Measurements from ENCODE around the gene RHOC. TPM values are rescaled to one million over a fixed set of nuclear protein-coding genes. Genes with fewer than 3 reads are reported as not detected.
A peak's percentile ranks its signal among the peaks of the same experiment; 100 is the strongest.

Gene RHOC
- polyA plus RNA-seq, 2 donors, result 53.0 to 89.5 TPM

DNA sequence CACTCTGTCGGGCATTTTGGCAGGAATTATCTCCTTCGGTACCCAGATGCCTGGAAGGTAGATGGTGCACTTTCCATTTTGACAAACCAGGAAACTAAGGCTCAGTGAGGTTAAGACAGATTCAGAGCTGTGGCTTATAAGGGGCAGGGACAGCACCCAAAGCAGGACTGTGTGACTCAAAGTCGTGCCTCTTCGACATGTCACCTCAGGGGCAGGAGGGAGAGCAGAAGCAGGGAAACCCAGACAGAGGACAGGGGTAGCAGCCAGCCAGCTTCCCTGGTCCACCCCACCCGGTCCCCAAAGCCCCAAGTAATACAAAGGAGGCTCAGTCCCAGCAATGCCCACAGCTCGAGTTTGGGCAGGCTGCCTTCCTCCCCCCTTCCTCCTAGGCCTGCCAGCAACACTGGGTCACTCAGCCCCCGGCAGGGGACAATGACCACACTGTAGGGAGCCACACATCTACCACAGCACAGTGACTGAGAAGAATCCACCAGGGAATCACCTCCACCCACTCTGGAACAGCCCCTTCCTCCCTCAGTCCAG lies 2.5 kb downstream of the RHOC start:
- H3K27me3 ChIP-seq (ENCODE audit: control insufficient read depth in 1 of 2, insufficient read depth in 2 of 2, low read length in 2 of 2), result no peaks in the 10 kb centered on the region
- no peaks in the 10 kb centered on the region for H3K9me3 ChIP-seq (ENCODE audit: control insufficient read depth in 2 of 2, insufficient read depth in 1 of 2, low read depth in 1 of 2, low read length in 1 of 2)
- peak overlapping the region; percentile 2 to 82 for H3K4me3 ChIP-seq (ENCODE audit: low read depth in 1 of 2, low read length in 2 of 2)
- H3K36me3 ChIP-seq (ENCODE audit: control insufficient read depth in 2 of 2, insufficient read depth in 2 of 2, low read length in 1 of 2), result peaks cover 0 to 15% of the 10 kb centered on the region in 2 donors
- peaks cover 14 to 32% of the 10 kb centered on the region in 2 donors for H3K4me1 ChIP-seq (ENCODE audit: control insufficient read depth in 2 of 2, insufficient read depth in 2 of 2, low read length in 1 of 2)
- WGBS, 2 donors, result 19 to 23% methylated on average over 7 of the region's 7 CpGs
- peak overlapping the region; percentile 84 to 91 for H3K27ac ChIP-seq (ENCODE audit: low read depth in 2 of 2, low read length in 1 of 2)

DNA sequence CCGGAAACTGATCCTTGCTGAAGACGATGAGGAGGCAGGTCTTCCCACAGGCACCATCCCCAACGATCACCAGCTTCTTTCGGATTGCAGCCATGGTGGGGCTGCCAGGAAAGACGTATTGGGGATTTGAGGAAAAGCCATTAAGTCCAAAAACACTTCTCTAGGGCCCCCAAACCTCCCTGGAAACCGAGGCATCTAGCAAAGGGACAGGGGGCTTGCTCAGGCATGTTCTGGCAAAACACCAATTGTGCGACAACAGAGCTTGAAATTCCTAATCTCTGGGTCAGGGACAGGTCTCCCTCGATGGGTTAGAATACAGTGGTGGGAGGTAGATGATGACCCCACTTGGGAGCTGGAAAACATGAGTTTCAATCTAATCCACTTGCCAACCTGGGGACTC lies 3.2 kb downstream of the RHOC start:
- no peaks in the 10 kb centered on the region for H3K9me3 ChIP-seq (ENCODE audit: control insufficient read depth in 2 of 2, insufficient read depth in 1 of 2, low read depth in 1 of 2, low read length in 1 of 2)
- peaks cover 0 to 19% of the 10 kb centered on the region in 2 donors for H3K36me3 ChIP-seq (ENCODE audit: control insufficient read depth in 2 of 2, insufficient read depth in 2 of 2, low read length in 1 of 2)

DNA sequence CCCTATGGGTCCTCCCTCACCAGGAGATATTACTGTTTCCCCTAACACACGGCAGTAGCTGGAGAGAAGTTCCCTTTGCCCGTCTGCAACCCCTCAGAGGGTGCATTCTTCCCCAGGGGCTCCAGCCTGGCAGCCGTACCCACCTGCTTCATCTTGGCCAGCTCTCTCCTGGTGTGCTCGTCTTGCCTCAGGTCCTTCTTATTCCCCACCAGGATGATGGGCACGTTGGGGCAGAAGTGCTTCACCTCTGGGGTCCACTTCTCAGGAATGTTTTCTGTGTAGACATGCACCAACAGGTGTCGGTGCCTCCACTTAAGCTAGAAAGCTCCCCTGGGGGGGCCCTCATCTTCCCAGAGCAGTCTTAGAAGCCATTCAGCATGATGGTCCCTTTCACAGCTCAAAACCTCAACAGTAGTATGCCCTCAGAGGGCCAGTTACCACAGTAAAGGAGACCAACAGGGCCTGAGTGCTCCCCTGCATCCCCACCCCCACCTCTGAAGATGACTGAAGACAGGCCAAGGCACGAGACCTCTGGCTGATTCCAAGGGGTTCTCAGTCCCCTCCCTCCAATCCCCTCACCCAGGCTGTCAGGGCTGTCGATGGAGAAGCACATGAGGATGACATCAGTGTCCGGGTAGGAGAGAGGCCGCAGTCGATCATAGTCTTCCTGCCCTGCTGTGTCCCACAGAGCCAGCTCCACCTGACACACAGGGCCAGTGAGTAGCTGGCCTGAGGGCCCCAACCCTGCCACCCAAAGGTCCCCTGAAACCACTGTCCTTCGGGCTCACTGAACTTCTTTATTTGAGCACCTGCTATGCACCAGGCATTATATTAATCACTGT lies 4.3 kb downstream of the RHOC start:
- no peaks in the 10 kb centered on the region for H3K27me3 ChIP-seq (ENCODE audit: control insufficient read depth in 1 of 2, insufficient read depth in 2 of 2, low read length in 2 of 2)
- no peak overlapping the region for H3K4me3 ChIP-seq (ENCODE audit: low read depth in 1 of 2, low read length in 2 of 2)
- WGBS, 2 donors, result 57 to 74% methylated on average over 12 of the region's 12 CpGs
- no peaks in the 10 kb centered on the region for H3K9me3 ChIP-seq (ENCODE audit: control insufficient read depth in 2 of 2, insufficient read depth in 1 of 2, low read depth in 1 of 2, low read length in 1 of 2)
- H3K36me3 ChIP-seq (ENCODE audit: control insufficient read depth in 2 of 2, insufficient read depth in 2 of 2, low read length in 1 of 2), result peaks cover 3 to 29% of the 10 kb centered on the region in 2 donors
- peak overlapping the region in 1 of 2 donors; percentile 44 for H3K27ac ChIP-seq (ENCODE audit: low read depth in 2 of 2, low read length in 1 of 2)
- H3K4me1 ChIP-seq (ENCODE audit: control insufficient read depth in 2 of 2, insufficient read depth in 2 of 2, low read length in 1 of 2), result peaks cover 17 to 32% of the 10 kb centered on the region in 2 donors

More for the DNA sequence above, 3.2 kb downstream of the RHOC start:
- H3K27ac ChIP-seq (ENCODE audit: low read depth in 2 of 2, low read length in 1 of 2), result peak overlapping the region in 1 of 2 donors; percentile 91
- no peak overlapping the region for H3K4me3 ChIP-seq (ENCODE audit: low read depth in 1 of 2, low read length in 2 of 2)
- H3K27me3 ChIP-seq (ENCODE audit: control insufficient read depth in 1 of 2, insufficient read depth in 2 of 2, low read length in 2 of 2), result no peaks in the 10 kb centered on the region
- peaks cover 17 to 32% of the 10 kb centered on the region in 2 donors for H3K4me1 ChIP-seq (ENCODE audit: control insufficient read depth in 2 of 2, insufficient read depth in 2 of 2, low read length in 1 of 2)
- 70 to 71% methylated on average over 8 of the region's 8 CpGs for WGBS, 2 donors

DNA sequence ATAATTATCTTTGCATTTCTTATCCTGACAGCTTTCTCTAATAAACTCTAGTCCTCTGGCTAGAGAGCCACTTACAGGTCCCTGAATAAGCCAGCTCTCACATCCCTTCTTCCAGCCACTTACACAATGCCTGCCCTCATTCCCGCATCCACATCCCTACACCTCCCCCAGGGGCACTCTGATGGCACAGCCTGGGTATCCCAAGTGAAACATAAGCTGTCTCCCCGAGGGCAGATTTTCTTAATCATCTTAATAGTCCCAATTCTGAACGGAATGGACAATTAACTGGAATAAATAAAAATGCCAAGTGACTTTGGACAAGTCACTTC lies 4.9 kb downstream of the RHOC start:
- no peaks in the 10 kb centered on the region for H3K9me3 ChIP-seq (ENCODE audit: control insufficient read depth in 2 of 2, insufficient read depth in 1 of 2, low read depth in 1 of 2, low read length in 1 of 2)
- H3K4me1 ChIP-seq (ENCODE audit: control insufficient read depth in 2 of 2, insufficient read depth in 2 of 2, low read length in 1 of 2), result peaks cover 17 to 32% of the 10 kb centered on the region in 2 donors
- H3K4me3 ChIP-seq (ENCODE audit: low read depth in 1 of 2, low read length in 2 of 2), result no peak overlapping the region
- WGBS, 2 donors, result 43 to 56% methylated on average over 3 of the region's 3 CpGs
- no peaks in the 10 kb centered on the region for H3K27me3 ChIP-seq (ENCODE audit: control insufficient read depth in 1 of 2, insufficient read depth in 2 of 2, low read length in 2 of 2)
- H3K36me3 ChIP-seq (ENCODE audit: control insufficient read depth in 2 of 2, insufficient read depth in 2 of 2, low read length in 1 of 2), result peaks cover 4 to 29% of the 10 kb centered on the region in 2 donors
- peak overlapping the region; percentile 73 to 87 for H3K27ac ChIP-seq (ENCODE audit: low read depth in 2 of 2, low read length in 1 of 2)

DNA sequence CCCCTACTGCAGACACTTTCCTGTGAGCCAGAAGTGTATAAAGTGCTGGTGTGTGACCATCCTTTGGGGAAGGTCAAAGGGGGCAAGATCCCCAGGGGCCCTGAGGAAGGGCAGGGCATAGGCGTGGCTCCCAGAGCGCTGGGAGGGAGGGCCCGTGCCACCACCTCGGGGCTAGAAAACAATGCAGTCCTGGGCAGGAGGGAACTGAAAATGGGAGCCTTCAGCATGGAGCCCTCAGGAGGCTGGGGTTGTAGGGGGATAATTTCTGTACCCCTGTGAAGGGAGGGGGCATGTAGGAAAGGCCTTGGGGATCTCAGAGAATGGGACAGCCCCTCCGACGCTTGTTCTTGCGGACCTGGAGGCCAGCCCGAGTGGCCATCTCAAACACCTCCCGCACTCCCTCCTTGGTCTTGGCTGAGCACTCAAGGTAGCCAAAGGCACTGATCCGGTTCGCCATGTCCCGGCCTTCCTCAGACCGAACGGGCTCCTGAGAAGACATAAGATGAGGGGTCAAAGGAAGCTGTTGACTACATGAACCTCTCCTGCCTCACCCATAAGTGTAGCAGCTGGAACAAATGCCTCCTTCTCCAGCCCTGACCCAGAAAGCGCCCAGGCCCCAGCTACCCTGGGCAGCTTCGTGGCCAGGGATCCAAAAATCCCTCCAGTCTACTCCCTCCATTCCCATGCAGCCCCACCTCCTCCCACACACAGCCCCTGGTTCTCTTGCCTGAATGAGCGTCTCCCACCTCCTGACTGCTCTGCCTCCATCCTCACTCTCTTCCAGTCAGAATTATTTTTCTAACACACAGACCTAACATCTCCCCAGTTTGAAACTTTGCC lies 5.5 kb downstream of the RHOC start:
- Histone ChIP-seq H3K4me1 (ENCODE audit: control insufficient read depth in 2 of 2, insufficient read depth in 2 of 2, low read length in 1 of 2) (peaks cover 17 to 32% of the 10 kb centered on the region in 2 donors), H3K27me3 (ENCODE audit: control insufficient read depth in 1 of 2, insufficient read depth in 2 of 2, low read length in 2 of 2) (no peaks in the 10 kb centered on the region), H3K9me3 (ENCODE audit: control insufficient read depth in 2 of 2, insufficient read depth in 1 of 2, low read depth in 1 of 2, low read length in 1 of 2) (no peaks in the 10 kb centered on the region), H3K27ac (ENCODE audit: low read depth in 2 of 2, low read length in 1 of 2) (peak overlapping the region; percentile 73 to 87), H3K4me3 (ENCODE audit: low read depth in 1 of 2, low read length in 2 of 2) (no peak overlapping the region), H3K36me3 (ENCODE audit: control insufficient read depth in 2 of 2, insufficient read depth in 2 of 2, low read length in 1 of 2) (peaks cover 9 to 34% of the 10 kb centered on the region in 2 donors)
- WGBS, 2 donors, result 68 to 77% methylated on average over 17 of the region's 17 CpGs

DNA sequence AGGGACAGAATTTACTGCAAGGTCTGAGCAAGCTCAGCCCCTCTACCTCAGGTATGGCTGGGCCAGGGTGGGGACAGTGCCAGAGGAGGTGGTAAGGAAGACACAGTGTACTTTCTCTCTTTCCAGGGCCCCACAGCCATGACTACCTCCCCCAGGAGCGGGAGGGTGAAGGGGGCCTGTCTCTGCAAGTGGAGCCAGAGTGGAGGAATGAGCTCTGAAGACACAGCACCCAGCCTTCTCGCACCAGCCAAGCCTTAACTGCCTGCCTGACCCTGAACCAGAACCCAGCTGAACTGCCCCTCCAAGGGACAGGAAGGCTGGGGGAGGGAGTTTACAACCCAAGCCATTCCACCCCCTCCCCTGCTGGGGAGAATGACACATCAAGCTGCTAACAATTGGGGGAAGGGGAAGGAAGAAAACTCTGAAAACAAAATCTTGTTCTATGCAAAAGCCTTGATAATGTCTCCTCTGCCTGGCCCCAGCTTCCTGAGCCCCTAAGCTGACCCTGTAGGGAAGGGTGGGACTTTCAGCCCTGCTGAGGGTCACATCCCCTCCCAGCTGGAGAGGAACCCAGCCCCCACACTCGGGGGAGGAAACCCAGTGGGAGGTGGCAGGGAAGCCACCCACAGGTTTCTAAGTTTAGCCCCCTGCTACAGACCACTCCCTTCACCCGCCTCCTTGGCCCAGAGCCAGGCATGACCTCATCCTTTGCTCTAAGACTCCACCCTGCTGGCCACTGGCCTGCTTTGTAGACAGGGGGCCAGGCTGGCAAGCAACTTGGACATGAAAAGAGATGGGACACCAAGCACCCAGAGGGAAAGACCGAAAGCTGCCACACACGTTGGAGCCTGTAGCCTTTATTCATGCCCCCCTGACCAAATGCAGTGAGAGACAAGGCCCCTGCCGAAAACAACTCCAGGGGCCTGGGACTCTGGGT lies 6.4 kb downstream of the RHOC start:
- no peaks in the 10 kb centered on the region for H3K9me3 ChIP-seq (ENCODE audit: control insufficient read depth in 2 of 2, insufficient read depth in 1 of 2, low read depth in 1 of 2, low read length in 1 of 2)
- peaks cover 9 to 39% of the 10 kb centered on the region in 2 donors for H3K36me3 ChIP-seq (ENCODE audit: control insufficient read depth in 2 of 2, insufficient read depth in 2 of 2, low read length in 1 of 2)
- H3K27me3 ChIP-seq (ENCODE audit: control insufficient read depth in 1 of 2, insufficient read depth in 2 of 2, low read length in 2 of 2), result no peaks in the 10 kb centered on the region
- H3K4me3 ChIP-seq (ENCODE audit: low read depth in 1 of 2, low read length in 2 of 2), result no peak overlapping the region
- H3K27ac ChIP-seq (ENCODE audit: low read depth in 2 of 2, low read length in 1 of 2), result peak overlapping the region; percentile 79 to 87
- H3K4me1 ChIP-seq (ENCODE audit: control insufficient read depth in 2 of 2, insufficient read depth in 2 of 2, low read length in 1 of 2), result peaks cover 15 to 26% of the 10 kb centered on the region in 2 donors
- WGBS, 2 donors, result 20 to 31% methylated on average over 7 of the region's 7 CpGs

DNA sequence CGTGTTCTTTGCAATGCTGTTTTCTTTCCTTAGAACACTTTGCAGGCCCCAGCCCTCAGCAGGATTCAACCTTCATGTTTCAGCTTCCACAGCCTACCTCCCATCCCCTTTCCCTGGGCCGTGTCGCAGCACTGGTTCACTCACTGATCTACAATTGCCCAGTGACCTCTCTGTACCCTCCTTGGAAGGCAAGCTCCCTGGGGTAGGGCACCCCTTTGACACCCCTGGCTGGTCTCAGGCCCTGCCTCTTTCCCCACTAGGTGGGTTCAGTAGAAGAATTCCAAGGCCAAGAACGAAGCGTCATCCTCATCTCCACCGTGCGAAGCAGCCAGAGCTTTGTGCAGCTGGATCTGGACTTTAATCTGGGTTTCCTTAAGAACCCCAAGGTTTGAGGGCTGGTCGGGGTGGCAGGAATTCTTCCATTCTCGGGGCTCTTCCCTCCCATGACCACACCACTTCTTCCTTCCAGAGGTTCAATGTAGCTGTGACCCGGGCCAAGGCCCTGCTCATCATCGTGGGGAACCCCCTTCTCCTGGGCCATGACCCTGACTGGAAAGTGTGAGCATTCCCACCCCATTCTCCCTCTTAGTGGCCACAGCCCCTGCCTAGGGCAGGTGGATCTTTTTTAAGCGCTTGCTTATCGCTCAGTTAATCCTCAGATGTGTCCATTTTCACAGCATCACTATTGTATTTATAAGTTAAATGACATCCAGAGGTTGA lies 7.3 kb downstream of the RHOC start:
- Histone ChIP-seq H3K36me3 (ENCODE audit: control insufficient read depth in 2 of 2, insufficient read depth in 2 of 2, low read length in 1 of 2) (peaks cover 13 to 49% of the 10 kb centered on the region in 2 donors), H3K27ac (ENCODE audit: low read depth in 2 of 2, low read length in 1 of 2) (peak overlapping the region; percentile 79 to 87), H3K9me3 (ENCODE audit: control insufficient read depth in 2 of 2, insufficient read depth in 1 of 2, low read depth in 1 of 2, low read length in 1 of 2) (no peaks in the 10 kb centered on the region), H3K4me1 (ENCODE audit: control insufficient read depth in 2 of 2, insufficient read depth in 2 of 2, low read length in 1 of 2) (peaks cover 14 to 21% of the 10 kb centered on the region in 2 donors), H3K4me3 (ENCODE audit: low read depth in 1 of 2, low read length in 2 of 2) (no peak overlapping the region), H3K27me3 (ENCODE audit: control insufficient read depth in 1 of 2, insufficient read depth in 2 of 2, low read length in 2 of 2) (no peaks in the 10 kb centered on the region)
- WGBS, 2 donors, result 75 to 76% methylated on average over 13 of the region's 13 CpGs

DNA sequence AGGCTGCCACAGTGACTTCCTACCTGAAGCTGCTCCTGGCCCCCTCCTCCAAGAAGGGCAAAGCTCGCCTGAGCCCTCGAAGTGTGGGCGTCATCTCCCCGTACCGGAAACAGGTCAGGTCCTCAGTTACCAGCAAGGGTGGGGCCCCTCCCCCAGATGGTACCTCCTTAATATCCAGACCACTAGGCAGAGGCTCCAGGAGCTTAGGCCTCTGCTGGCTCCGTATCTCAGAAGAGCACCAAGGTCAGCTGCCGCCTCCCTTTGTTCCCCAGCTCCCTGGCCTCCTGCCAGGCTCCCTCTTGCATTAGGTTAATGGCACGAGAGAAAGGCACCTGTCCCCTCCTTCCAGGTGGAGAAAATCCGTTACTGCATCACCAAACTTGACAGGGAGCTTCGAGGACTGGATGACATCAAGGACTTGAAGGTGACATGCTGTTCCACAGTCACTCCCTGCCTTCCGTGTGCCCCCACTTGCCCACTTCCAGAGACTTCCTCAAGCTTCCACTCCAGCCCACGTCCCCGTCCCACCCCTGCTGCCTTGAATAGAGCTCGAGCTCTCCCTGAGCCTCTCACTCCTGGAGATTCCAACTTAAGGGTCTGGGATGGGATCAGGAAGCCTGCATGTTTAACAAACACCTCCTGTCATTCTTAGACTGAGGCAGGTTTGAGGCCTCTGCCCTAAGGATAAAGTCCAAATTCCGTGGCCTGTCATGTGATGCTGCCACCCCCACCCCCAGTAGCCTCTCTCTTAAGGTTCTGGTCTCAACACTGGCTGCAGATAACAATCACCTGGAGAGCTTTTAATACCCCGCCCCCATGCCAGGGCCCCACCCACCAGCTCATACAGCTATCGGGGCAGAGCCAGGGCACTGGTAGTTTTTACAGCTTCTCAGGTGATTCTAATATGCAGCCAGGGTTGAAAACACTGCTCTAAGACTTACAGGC lies 8.3 kb downstream of the RHOC start:
- Histone ChIP-seq H3K27ac (ENCODE audit: low read depth in 2 of 2, low read length in 1 of 2) (peak overlapping the region; percentile 8 to 14), H3K27me3 (ENCODE audit: control insufficient read depth in 1 of 2, insufficient read depth in 2 of 2, low read length in 2 of 2) (no peaks in the 10 kb centered on the region), H3K36me3 (ENCODE audit: control insufficient read depth in 2 of 2, insufficient read depth in 2 of 2, low read length in 1 of 2) (peaks cover 19 to 53% of the 10 kb centered on the region in 2 donors), H3K9me3 (ENCODE audit: control insufficient read depth in 2 of 2, insufficient read depth in 1 of 2, low read depth in 1 of 2, low read length in 1 of 2) (no peaks in the 10 kb centered on the region), H3K4me3 (ENCODE audit: low read depth in 1 of 2, low read length in 2 of 2) (no peak overlapping the region), H3K4me1 (ENCODE audit: control insufficient read depth in 2 of 2, insufficient read depth in 2 of 2, low read length in 1 of 2) (peaks cover 9 to 18% of the 10 kb centered on the region in 2 donors)
- 52 to 64% methylated on average over 17 of the region's 17 CpGs for WGBS, 2 donors

Data from esophagus (tissue), 2 donors.